Breast epithelium (tissue), 3 donors: ENCODE results near the gene ADAMTS3.

Experiments
- POLR2A ChIP-seq: fragments of 450-650 bp; IDR thresholded peaks from one replicate; pipeline ENCODE4 v1.6.1; 2016; ENCODE audit warnings: antibody characterized with exemption, mild to moderate bottlenecking, moderate library complexity
- POLR2AphosphoS5 ChIP-seq, 3 donors: sonication (generic); formaldehyde crosslinking; IDR thresholded peaks; one replicate each; pipeline ENCODE4 v1.6.1; 2017; ENCODE audit warnings: antibody characterized with exemption in 3 of 3
- TF ChIP-seq, protein P1 (sequence below), 3 donors: fragments of 450-650 bp; IDR thresholded peaks; one replicate each; pipeline ENCODE4 v1.5.1; 2016 to 2017; ENCODE audit warnings: antibody characterized with exemption in 3 of 3, mild to moderate bottlenecking in 3 of 3, moderate library complexity in 3 of 3

DNA sequence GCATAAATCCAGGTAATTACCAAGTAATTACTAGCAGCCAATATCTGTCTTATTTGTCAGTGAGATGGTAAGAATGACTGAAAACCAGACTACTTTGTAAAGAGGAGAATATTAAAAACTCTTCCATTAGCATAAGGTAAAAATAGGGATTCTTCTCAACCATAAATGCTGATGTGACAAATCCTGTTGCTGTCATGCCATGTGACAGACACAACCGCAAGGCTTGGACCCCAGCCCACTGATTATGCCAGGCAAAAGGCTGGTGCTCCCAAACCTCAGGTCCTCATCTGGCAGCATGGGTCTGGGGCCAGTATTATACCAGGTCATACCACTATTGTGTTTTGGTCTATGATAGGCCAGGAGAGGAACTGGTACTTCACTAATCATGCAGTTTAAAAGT is 181.1 kb downstream of the ADAMTS3 start:
- TF ChIP-seq, protein P1, sequence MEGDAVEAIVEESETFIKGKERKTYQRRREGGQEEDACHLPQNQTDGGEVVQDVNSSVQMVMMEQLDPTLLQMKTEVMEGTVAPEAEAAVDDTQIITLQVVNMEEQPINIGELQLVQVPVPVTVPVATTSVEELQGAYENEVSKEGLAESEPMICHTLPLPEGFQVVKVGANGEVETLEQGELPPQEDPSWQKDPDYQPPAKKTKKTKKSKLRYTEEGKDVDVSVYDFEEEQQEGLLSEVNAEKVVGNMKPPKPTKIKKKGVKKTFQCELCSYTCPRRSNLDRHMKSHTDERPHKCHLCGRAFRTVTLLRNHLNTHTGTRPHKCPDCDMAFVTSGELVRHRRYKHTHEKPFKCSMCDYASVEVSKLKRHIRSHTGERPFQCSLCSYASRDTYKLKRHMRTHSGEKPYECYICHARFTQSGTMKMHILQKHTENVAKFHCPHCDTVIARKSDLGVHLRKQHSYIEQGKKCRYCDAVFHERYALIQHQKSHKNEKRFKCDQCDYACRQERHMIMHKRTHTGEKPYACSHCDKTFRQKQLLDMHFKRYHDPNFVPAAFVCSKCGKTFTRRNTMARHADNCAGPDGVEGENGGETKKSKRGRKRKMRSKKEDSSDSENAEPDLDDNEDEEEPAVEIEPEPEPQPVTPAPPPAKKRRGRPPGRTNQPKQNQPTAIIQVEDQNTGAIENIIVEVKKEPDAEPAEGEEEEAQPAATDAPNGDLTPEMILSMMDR (IDR thresholded peaks at IDR 0.05), result no peak
- TF ChIP-seq POLR2AphosphoS5 (IDR thresholded peaks at IDR 0.05) (no peak), POLR2A (no peak)
